NCI-H524 (cell line): ENCODE results near the gene CHST11.

Source experiments
- DNase-seq, 2 experiments: peaks; one replicate each; lab custom pipeline; 2025; lab: John Stamatoyannopoulos, UW

The CHST11 gene

DNA sequence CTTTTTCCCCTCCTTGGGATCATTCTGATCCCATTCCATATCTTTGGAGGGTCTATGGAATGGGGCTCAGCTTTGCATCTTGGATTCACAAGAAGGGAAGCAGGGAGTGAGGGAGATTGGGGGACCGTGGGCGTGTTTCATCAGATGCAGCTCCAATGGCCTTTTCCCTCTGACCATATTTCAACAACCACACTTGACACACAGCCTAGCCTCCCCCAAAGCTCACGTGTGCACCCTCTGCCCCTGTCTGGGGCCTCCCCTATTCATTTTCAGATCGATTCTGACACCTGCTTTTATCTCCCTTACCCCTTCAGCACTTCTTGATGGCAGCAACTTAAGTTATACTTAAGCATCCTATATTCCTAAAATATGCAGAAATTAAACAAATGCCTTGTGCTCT is 126.6 kb downstream of the CHST11 start:
- DNase-seq = no peak

DNA sequence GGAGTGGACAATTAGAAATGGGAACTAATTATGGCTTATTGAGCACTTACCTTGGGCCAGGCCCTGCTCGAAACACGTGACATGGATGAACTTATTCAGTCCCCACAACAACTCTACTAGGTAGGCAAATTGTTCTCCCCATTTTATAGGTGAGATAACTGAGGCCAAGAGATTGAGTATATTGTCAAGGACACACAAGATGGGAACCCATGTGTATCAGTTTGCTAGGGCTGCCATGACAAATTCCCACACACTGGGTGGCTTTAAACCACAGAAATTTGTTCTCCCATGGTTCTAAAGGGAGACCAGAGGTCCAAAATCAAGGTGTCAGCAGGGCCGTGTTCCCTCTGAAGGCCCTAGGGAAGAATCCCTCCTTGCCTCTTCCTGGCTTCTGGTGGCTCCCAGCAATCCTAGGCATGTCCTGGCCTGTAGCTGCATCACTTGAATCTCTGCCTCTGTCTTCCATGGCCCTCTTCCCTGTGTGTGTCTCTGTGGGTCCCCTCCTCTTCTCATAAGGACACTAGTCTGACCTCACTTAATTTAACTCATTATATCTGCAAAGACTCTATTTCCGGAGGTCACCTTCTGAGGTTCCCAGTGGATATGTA is 128.8 kb downstream of the CHST11 start:
- no peak for DNase-seq

DNA sequence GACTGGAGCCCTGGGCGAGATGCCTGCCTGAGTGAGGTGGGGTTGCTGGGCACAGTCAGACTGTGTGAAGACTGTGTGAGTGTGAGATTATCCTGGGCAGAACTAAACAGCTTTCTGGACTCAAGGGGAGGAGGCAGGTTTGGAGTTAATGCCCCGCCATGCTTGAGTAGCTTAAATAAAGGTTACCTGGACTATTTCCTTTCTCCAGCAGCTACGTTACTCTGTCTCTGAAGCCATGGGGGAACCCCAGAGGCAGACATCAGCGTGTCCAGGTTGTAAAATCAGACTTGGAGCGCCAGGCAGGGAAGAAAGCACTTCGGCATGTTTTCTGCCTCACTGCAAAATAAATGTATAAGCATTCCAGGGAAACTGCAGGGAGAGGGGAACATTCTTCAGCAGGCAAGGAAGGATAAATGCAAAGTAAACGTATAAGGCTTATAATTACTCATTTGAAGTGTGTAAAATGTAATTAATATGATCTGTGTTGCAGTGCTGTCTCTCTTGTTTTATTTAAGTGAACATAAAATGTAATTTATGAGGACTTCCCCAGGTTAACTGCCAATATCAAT is 129.7 kb downstream of the CHST11 start:
- no peak for DNase-seq

DNA sequence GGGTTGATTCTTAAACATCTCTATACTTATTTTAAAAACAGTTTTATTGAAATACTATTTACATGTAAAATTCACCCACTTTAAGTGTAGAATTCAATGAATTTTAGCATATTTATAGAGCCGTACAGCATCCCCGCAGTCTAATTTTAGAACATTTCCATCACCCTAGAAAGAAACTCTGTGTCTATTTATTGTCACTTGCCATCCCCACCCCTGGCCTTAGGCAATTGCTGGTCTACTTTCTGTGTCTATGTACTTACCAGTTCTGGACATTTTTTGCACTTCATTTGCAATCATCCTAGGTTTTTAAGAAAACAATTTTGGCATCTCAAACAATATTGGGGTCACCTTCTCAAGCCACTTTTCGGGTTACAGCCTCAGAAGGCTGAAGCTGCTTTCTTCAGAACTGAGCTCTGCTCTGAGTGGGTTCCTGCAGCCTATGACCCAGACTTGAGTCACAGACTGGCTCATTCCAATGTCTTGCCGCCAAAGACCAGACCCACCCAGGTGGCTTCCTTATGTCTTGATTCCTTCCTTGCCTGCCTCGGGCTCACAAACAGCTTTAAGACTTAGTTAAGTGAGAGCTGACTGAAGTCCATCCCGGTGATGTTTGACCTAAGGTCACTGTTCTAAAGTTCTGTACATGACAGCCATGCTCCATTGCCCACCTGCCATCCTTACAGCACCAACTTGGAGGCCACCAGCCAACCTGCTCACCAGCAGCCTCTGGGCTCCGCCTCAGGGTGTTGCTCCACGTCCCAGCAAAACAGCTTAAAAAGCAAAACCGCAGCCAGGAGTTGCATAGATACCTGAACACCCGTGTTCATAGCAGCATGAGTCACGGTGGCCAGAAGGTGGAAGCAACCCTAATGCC is 131.5 kb downstream of the CHST11 start:
- no peak for DNase-seq

DNA sequence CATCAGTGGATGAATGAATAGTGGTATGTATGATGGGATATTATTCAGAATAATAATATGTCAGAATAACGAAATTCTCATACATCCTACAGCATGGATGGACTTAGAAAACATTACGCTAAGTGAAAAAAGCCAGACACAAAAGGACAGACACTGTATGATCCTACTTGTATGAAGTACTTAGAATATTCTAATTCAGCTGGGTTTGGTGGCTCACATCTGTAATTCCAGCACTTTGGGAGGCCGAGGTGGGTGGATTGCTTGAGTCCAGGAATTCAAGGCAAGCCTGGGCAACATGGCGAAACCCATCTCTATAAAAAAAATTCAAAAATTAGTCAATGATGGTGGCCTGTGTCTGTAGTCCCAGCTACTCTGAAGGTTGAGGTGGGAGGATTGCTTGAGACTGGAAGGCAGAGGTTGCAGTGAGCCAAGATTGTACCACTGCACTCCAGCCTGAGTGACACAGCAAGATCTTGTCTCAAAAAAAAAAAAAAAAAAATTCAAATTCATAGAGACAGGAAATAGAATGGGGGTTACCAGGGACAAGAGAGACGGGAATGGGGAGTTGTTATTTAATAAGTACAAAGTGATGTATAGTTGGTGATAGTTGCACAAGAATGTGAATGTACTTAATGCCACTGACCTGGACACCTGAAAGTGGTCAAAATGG is 132.3 kb downstream of the CHST11 start:
- DNase-seq = no peak

DNA sequence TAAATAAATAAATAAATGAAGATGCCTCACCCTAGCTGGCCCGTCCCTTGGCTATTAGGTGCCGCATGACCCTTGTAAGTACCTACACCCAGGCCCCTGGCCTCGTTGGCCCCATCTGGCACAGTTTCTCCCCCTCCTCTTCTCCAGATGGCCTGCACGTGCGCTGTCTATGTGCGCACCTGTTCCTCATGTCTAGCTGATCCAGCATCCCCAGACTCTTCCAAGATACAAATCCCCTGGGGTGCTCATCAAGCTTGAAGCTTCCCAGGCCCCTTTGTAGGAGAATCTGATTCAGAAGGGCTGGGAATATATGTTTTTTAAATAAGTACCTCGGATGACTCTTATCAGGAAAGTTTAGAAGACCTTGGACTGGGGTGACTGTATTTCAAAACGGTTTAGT is 133.3 kb downstream of the CHST11 start:
- DNase-seq = peak; percentile 24 to 78

DNA sequence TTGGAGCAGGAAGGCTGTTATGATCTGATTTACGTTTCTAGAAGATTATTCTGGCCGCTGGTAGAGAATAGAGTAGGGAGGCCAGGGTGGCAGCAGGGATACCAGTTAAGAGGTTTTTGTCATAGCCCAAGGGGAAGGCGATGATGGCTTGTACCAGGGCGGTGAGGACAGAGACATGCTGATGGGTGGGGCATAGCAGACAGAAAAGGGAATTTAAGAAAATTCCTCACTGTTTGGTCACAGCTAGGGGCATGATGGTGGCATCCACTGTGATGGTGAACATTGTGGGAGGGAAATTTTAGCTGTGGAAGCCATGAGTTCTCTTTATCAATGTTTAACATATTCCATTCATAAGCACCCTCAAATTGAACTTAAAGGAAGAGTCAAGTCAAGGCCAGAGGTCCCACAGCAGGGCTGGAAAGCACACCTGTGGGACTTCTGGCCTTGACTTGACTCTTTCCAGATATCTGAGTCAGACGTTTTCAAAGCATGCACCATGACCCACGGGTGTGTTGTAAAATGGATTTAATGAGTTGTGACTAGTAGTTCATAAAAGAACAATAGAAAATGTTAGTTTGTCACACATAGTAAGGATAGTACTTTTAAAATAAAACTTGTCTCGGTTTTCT is 134.6 kb downstream of the CHST11 start:
- no peak for DNase-seq

DNA sequence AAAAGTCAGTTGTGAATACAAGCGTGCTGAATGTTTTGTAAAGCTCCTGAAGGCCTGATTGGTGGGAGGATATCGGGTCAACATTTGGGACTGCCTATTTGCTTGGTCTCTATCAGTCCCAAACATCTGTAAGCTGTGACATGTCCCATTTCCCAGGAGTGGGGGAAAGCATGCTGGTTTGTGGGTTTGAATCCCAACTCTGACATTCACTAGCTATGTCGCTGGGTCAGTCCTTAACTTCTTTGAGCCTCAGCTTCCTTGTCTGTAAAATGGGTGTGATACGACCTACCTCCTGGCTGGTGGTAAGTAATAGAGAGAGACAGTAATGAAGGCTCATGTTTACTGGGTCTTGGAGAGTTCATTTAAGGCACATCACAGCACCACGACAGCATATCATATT is 136.7 kb downstream of the CHST11 start:
- DNase-seq = no peak

DNA sequence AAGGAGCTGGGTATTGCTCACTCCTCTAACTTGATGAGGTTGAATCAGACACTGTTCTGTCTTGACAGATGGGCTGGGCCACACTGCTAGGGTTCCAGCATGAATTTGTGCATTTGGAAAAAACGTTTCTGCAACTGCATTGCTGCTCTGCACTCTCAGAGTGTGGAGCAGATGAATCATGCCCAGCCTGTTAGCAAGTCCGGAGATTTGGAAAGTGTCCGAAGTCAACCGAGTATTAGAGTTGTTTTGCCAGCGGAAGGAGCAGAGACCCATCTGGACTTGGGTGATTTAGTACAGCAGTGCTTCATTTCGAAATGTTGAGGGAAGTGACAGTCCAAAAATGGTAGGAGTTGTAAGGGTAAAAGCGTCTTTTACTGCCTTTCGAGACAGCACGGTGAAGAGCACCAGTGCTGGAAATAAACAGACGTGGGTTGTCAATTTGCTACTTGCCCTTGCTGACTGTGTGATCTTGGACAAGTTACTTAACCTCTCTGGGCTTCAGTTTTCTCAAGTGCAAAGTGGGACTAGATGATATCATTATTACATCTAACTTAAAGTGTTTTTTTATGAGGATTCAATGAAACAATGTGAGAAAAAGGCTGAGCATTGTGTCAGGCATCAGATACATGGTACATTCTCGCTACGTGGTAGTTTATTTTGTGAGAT is 139.5 kb downstream of the CHST11 start:
- no peak for DNase-seq

DNA sequence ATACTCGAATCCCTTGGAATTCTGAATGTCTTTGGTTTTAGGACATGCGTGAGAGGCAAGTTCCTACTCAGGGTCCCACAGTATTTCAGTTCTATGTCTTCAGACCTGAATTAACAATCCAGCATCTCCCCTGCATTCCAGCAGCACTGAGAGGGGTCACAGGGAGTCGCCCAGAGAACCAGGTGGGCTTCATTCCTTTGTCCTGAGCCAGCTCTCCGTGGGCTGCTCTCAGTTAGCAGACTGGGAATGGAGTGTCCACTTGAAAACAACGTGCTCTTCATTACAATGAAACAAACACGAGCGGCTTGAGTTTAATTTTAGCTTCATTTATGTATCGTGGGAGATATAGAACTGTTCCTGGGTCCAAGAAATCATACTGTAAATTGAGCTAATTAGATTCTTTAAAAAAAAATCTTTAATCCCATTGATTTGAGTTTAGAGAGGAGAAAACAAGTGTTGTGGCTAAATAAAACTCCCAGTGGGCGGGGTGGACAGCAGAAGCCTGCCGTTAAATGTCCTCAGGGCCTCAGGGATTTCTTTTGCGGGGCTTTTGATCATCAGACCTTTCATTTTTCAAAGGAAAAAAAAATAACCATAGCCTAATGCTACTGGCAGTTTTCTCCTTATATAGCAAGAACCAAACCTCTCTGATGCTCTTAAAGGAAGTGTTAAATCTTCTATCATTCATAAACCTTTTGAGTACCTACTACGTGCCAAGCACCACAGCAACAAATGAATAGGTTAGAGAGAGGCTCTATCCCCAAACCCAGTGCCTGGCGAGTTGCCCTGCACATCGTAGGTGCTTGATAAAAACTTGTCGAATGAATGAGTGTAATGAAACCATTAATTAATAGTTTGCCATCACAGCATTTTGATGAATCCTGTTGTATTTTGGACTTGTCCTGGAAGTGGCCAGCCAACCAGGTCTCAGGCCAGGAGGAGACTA is 140.4 kb downstream of the CHST11 start:
- DNase-seq = no peak

DNA sequence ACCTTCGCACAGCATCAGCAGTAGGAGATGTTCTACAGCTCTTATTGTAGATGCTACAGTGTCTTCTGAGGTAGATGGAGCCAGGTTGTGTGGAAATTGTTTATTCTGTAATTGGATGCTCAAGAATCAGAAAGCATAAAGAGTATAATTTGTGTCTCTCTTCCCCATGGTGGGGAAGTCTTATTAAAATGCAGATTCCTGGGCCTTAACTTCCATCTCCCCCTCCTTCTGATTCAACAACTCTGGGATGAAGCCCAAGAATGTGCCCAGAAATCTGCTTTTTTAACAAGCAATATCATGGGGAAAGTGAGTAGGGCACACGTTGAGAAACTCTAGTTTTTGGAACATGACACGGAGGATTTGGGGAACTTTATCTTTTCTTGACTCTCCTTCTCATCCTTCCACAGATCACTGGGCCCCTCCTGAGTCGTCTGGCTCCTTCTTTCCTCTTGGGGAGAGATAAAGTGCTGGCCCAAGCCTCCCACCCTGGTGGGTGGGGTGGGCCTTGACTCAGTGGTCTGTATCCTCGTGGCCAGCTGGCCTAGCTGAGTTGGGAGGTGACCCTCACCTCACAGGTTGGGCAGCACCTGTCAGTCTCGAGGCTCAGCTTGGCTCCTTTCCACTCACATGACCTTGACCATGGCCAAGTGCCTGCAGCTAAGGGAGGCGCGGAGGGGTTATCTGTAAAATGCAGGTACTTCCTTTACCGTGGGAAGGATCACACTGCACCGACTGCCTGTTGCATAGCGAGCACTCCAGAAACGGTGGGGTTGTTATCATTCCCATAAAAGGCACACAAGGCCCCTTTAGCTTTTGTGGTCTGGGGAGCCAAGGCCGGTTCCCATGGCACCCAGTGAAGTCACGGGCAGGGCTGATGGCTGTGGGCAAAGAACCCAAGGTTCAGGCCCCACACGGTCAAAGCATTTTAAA is 141.9 kb downstream of the CHST11 start:
- DNase-seq = no peak

DNA sequence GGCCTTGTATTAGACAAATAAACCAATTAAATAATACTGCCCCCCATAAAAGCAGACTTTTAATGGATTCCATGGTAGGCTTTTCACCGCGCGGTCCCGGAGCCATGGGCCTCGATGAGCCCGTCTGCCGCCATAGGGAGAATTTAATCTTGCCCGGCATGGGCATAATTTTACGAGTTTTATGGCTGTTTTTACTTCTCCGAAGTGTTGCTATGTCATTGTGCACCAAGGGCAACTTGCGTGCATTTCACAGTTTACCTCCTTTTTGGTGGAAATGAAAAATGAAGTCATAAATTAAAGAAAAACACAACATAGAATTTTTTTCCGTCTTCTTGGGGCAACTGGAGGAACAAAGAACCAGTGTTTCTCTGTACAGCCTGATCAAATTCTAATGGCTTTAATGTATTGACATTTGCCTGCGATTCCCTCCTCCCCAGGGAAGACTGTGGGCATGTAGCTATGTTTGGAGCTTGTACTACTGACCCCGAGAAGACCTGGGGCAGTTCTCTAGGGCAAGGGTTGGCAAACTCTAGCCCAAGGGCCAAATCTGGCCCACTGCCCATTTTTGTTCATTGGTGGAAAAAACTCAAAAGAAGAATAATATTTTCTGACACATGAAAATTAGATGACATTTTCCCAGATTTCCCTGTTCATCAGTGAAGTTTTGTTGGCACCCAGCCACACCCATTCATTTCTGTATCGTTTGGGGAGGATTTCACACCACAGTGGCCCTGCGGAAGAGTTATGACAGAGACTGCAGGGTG is 142.7 kb downstream of the CHST11 start:
- no peak for DNase-seq

DNA sequence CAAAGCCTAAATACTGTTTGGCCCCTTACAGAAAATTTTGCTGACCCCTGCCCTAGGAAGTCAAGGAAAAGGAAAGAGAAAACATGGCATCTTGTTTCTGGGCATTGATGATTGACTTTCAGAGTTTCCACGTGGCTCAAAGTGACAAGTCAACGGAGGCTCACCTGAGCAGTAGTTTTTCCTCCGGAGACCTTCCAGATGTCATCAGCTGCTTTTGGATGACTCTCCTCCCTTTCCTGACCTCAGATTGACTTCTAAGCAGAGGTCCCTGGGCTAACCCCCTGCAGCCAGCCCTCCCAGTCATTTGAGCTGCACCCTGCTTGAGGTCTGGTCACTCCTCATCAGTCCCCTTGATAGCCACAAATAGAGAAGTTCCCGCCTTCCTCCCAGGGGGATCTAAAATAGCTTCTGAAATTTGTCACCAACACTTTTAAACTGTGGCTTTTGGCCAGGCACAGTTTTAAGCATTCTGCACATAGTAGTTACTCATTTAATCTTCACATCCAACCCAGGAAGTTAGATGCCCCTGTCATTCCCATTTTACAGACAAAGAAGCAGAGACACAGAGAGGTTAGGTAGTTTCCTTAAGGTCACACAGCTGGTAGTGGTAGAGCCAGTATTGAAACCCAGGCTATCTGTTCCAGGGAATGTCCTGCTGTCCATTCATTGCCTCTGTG is 143.4 kb downstream of the CHST11 start:
- no peak for DNase-seq

DNA sequence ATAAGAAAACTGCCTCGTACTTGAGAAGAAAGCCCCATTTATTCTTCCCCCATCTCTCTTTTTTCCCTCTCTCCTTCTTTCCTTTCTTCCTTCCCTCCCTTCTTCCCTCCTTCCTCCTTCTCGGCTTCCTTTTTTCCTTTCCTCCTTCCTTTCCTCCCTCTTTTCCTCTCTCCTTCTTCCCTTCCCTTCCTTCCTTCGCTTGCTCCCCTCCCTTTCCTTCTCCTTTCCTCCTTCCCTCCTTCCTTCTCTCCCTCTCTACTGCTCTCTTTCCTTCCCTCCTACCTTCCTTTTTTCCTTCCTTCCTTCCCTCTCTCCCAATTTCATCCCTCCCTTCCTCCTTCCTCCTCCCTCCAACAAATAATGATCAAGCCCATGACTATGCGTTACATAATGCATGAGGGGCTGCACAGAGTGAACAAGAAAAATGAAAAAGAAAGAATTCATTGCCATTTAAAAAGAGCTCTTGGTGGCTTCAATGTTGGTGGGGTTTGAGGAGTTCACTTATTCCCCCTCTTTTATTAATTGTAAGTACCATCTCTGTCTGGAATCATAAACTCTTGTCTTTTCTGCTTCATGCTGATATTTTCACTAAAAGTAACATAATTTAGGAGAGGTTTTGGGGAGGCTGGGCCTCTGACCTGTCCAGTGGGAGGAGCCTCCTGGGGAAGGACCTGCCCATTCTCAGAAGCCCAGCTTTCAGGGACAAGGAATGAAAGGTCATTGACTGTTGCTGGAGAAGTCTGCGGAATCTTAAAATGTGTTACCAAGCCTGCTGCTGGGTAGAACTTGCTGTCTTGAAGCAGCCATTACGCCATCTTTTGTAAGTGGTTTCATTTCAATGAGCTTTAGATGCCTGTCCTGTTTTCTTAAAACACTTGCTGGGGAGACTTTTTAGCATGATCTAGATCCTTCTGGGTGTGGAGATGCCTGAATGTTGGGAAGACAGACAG is 144.3 kb downstream of the CHST11 start:
- DNase-seq = no peak

DNA sequence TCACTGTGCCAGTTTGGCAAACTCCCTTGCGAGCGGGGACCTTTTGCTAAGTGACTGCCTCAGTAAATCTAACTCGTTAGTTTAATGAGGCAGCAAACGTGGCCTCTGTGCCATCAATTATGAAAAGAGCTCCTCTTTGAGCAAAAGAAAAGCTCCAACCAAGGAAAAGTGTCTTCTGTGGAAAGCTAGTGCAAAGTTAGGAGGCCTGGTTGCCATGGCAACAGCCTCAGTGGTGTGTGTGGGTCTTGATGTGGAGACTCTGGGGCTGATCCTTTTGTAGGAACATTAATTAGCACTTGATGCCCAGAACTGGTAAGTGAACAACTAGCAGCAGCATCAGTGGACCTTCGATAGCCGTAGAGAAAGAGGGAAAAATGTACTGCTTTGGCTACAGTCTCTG is 145.7 kb downstream of the CHST11 start:
- DNase-seq = no peak

DNA sequence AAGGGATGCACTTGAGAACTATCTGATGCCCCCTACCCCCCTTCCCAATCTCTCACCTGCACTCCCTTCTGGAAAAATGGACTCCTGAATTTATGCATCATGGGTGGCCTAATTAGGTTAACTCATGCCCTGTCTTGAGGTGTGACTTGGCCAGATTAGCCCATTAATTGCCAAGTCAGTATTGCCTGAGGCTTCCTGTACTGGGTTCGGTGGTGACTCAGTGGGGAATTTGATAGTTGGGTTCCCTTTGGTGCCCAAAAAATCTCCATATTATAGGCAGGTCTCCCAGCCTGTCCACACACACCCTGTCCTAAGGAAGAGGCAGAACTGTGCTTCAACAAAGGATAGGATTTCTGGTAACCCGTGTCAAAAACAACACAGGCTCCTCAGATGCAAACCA is 146.1 kb downstream of the CHST11 start:
- no peak for DNase-seq

DNA sequence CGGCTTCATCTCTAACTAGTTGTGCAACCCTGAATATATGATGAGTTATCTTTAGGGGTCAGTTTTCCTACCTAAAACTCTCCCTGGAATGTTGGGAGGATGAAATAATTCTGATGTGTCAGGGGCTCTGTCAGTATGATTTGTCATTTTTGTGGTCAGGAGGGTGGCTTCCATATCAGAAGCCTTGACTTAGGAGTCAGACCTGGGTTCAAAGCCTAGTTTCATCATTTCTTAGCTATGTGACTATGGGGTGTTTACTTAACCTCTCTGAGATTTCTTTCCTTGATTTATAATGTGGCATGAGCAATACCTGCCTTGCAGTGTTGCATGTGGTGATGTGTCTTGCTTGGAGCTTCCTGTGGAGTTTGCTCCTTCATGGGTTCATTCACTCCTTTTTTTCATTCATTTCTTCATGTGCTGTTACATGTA is 146.8 kb downstream of the CHST11 start:
- no peak for DNase-seq
